Measurements from ENCODE around the gene SEPTIN12.
"Not testable (repeated sequence)": the region's sequence is repeated elsewhere in the genome, so short reads cannot be mapped to it uniquely, and the experiment has no call there.

Gene SEPTIN12

DNA sequence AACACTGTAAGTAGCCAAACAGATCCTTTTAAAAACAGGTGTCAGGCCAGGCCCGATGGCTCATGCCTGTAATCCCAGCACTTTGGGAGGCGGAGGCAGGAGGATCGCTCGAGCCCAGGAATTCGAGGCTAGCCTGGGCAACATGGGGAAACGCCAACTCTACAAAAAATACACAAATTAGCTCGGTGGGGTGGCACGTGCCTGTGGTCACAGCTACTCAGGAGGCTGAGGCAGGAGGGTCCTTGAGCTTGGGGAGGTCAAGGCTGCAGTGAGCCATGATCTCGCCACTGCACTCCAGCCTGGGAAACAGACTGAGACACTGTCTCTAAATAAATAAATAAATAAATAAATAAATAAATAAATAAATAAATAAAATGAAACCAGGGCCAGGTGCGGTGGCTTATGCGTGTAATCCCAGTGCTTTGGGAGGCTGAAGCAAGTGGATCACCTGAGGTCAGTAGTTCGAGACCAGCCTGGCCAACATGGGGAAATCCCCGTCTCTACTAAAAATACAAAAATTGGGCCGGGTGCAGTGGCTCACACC lies 3.6 kb downstream of the SEPTIN12 start:
- not testable (repeated sequence) for DNase-seq (ENCODE audit: low read depth in 2 of 2)

DNA sequence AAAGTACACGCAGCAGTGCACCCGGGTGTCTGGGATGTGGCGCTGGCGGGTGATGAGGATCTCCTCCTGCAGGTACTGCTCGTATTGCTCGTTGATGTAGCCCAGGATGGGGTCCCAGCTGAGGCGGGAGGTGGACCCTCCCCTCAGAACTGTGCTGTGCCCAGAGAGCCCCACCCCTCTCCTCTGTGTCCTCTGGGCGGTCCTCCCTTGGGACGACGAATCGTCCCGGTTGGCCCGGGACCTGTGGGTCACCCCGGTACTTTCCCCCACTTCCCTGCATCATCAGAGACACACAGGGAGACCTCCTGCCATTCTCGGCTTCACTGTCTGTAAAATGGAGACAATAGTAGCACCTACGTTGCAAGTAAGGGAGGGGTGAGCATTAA lies 4.2 kb downstream of the SEPTIN12 start:
- no peak for DNase-seq (ENCODE audit: low read depth in 2 of 2)

DNA sequence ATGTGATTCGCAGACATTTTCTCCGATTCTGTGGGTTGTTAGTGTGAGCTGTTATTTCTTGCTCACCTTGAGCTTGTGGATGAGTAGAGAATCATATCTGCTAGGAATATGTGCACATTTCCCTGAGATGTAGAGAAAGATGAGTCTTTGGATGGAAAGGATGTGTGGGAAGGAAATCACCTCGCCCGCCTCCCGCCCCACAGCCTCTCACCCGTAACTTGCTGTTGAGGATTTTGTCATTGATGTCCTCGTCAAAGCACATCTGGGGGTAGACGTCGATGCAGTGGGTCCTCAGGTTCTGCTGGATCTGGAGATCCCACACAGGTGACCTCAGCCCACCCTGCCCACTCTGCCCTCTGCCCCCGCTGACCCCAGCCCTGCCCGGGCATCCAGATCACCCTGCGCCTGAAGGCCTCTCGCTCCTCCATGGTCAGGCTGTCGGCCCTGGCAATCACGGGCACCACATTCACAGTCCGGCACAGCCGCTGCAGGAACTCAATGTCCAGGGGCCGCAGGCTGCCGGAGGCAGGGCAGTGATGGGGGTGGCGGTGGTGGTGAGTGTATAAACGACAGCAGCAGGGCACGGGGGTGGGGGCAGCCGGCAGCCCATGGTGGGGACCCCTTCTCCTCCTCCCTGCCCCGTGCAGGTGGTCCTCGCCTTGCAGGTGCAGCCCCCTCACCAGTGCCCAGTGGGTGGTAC lies 4.7 kb downstream of the SEPTIN12 start:
- no peak for DNase-seq (ENCODE audit: low read depth in 2 of 2)

DNA sequence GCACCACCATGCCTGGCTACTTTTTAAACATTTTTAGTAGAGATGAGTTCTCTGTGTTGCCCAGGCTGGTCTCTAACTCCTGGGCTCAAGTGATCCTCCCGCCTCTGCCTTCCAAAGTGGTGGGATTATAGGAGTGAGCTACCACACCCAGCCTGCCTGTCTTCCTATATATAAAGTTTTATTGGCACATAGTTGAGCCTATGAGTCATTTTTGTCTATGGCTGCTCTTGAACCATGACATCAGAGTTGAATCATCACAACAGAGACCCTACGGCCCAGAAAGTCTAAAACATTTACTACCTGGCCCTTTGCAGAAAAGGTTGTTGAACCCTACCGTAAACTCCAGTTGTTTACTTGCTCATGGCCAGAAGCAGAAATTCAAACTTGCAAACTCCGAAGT lies 7.9 kb downstream of the SEPTIN12 start:
- DNase-seq (ENCODE audit: low read depth in 2 of 2) = no peak

DNA sequence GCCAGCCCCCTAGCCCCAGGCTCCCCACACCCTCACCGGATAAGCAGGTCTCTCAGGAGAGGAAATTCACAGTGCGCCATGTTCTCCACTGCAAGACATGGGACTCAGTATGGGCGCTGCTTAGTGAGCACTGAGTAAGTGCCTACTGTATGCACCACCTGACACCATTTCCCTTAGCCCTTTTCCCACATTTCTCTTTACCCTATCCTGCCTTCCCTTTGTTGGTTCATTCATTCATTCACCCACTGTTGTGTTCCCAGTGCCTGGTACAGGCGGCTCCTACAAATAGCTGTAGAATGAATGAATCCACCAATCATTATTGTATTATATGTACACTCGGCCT lies 10.1 kb downstream of the SEPTIN12 start:
- no peak for DNase-seq (ENCODE audit: low read depth in 2 of 2)

DNA sequence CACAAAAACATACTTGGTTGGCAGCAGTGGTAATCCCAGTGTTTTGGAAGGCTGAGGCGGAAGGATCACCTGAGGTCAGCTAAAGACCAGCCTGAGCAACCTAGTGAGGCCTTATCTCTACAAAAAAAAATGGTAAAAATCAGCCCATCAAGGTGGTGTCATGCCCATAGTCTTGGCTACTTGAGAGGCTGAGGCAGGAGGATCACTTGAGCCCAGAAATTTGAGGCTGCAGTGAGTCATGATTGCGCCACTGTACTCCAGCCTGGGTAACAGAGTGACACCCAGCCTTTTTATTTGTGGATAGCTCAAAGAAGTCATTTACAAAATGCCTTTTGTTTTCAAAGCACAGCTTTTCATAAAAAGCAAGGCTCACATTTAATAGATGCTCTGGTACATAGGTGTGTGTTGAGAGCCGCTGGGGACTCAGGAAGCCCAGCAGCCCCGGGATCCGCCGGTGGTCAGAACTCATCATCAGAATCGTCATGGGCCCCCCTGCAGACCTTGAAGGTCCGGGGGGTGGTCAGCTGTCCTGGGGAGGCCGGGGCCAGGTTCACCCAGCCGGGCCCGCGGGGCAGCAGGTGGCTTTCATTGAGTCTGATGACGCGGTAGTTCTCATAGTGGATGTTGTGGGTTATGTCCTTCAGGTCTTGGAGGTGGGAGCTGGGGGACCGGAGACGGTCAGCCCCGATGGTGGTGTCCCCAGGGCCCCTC lies 10.7 kb downstream of the SEPTIN12 start:
- no peak for DNase-seq (ENCODE audit: low read depth in 2 of 2)

DNA sequence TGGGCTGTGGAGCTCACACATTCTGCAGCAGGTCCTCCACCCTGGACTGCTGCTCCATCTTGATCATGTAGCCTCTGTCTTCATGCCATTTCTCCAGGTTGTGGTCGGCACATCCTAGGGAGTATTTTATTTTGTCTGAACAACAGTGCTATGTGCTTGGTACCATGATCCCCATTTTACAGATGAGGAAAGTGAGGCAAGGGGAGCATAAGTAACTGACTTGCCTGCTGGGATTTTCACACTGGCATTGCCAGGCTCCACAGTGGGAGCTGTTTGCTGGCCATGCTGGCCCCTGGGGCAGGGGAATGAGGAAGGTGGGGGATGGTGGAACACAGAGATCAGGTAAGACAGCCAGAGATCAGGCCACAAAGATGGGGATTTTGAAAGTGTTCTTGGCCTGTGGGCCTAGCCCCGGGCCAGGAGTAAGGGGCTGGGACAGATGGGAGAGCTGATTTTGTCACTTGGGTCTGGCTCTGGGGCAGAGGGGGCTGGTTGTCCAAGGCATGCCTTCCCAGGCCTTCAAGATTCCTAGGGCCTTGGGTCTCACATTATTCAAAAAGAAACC lies 11.9 kb downstream of the SEPTIN12 start:
- no peak for DNase-seq (ENCODE audit: low read depth in 2 of 2)

DNA sequence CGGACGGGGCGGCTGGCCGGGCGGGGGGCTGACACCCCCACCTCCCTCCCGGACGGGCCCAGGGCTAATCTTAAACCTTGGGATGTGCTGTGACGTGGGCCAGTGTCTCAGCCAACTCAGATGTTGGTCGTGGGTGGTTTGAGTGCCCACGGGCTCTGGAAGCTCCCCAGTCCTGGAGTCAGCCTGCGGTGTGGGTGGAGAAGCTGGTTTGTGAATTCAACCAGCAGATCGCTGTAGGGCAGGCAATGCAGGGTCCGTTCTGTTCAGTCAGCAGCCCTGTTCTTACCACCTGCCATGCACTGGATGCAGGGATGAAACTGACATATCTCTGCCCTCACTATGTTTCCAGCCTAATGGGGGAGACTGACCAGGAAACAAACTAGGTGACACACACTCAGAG lies 13.1 kb downstream of the SEPTIN12 start:
- no peak for DNase-seq (ENCODE audit: low read depth in 2 of 2)

DNA sequence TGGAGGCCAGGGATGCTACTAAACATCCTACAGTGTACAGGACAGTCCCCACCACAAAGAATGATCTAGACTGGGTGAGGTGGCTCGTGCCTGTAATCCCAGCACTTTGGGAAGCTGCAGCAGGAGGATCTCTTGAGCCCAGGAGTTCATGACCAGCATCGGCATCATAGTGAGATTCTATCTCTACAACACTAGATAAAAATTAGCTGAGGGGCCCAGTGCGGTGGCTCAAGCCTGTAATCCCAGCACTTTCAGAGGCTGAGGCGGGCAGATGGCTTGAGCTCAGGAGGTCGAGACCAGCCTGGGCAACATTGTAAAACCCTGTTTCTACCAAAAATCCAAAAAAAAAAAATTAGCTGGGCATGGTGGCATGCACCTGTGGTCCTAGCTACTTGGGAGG lies 15.8 kb downstream of the SEPTIN12 start:
- DNase-seq (ENCODE audit: low read depth in 2 of 2) = no peak

DNA sequence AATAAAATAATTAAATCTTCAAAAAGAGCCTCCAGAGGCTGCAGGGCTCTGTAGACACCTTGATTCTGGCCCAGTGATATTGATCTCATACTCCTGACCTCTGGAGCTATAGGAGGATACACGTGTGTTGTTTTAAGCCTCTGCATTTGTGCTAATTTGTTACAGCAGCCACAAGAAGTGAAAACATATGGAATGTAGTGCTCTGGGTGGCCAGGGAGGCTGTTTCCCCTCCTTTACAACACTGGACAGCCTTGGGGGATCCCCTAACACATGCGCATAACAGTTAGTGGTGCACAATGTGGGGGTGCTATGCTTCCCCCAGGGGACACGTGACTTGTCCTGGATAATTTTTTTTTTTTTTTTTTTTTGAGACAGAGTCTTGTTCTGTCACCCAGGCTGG lies 16.5 kb downstream of the SEPTIN12 start:
- DNase-seq (ENCODE audit: low read depth in 2 of 2) = no peak

DNA sequence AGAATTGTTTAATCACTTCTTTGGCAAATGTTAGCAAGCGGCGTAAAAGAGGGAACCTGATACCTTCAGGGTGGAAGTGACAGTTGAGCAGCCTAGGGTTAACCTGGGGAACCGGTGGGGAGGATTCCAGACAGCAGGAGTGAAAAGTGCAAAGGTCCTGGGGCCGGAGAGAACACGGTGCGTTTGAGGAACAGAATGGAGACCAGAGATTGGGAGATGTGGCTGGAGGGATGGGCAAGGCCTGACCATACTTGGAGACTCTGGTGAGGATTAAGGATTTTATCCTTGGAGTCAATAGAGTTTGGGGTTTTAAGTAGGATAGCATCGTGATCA lies 18.9 kb downstream of the SEPTIN12 start:
- DNase-seq (ENCODE audit: low read depth in 2 of 2) = no peak

DNA sequence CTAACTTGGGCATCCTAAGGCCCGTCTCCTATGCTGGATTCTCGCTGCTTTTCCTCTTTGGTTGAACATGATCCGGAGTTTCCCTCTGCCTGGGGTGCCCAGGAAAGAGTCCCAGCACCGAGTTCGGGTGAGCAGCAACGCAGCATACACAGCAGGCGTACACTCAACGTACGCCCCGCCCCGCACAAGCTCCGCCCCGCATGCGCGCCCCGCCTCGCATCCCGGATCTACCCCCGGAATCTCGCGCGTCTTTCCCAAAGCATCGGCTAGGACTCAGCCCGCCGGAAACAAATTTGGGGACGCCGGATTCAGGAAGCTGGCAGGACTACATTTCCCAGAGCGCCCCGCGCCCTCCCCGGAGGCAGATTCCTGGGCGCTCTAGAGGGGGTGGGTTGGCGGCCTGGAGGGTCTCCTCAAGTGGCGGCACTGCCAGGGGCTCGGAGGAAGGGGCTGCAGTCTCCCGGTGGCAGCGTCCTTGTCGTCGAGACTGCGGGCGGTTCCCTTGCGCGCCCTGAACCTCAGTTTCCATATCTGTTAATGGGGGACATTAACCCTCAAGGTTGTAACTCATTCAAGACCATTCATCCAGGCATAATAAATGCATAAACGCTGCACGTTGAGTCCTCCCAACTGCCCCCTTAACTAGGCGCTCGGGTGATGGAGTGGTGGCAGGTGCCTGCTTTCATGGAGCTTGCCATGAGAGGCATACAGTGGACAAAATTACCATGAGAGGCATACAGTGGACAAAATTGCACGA lies 19.4 kb downstream of the SEPTIN12 start:
- peak; percentile 82 to 89 for DNase-seq (ENCODE audit: low read depth in 2 of 2)

DNA sequence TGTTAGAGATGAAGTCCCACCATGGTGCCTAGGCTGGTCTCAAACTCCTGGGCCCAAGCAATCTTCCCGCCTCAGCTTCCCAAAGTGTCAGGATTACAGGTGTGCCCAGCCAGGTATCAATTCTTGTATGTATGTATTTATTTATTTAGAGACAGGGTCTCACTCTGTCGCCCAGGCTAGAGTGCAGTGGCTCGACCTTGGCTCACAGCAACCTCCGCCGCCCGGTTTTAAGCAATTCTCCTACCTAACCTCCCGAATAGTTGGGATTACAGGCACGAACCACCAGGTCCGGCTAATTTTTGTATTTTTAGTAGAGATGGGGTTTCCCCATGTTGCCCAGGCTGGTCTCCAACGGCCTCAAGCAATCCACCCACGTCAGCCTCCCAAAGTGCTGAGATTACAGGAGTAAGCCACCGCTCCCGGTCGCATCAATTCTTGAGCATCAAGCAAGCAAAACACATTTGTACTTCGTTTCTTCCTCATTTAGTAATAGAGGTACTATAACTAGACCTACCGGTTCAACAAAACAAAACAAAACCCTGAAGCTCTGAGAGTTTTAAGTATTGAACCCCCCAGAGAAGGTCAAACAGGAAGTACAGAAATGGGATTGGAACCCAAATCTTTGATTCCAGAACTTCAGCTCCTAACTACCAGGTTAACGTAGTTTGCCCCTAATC lies 20.1 kb downstream of the SEPTIN12 start:
- no peak for DNase-seq (ENCODE audit: low read depth in 2 of 2)

DNA sequence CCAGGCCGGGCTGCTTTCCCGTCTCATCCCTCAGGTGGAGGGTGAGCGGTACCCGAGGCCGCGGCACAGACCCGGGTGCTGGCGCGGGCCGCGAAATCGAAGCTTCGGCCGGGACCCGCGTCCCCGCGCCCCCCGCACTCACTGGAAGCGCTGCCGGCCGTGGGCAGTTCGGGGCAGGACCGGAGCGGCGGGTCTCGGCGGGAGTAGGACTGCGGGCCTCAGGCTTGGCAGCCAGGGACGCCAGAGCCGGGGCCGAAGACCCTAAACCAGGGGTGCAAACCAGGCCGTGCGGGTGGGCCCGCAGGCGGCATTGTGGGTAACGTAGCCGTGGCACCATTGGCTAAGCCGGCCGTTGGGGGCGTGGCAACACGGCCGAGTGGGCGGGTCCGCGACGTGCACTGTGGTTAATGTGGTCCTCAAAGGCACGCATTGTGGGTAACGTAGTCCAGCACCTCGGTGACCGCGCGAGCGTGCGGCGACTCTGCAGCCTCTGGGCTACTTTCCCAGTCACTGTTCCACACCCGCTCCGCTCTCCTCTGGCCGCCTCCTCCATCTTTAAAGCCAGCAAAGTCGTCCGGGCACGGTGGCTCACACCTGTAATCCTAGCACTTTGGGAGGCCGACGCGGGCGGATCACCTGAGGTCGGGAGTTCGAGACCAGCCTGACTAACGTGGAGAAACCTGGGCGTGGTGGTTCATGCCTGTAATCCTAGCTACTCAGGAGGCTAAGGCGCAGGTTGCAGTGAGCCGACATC lies 21.1 kb downstream of the SEPTIN12 start, which contains the start of gene ZNF500:
TSS of gene ZNF500 (minus strand) at position 288 of the 754 bp plus-strand sequence. CDS start 1,184 bp downstream, outside the sequence.
- peak; percentile 92 to 95 for DNase-seq (ENCODE audit: low read depth in 2 of 2)

DNA sequence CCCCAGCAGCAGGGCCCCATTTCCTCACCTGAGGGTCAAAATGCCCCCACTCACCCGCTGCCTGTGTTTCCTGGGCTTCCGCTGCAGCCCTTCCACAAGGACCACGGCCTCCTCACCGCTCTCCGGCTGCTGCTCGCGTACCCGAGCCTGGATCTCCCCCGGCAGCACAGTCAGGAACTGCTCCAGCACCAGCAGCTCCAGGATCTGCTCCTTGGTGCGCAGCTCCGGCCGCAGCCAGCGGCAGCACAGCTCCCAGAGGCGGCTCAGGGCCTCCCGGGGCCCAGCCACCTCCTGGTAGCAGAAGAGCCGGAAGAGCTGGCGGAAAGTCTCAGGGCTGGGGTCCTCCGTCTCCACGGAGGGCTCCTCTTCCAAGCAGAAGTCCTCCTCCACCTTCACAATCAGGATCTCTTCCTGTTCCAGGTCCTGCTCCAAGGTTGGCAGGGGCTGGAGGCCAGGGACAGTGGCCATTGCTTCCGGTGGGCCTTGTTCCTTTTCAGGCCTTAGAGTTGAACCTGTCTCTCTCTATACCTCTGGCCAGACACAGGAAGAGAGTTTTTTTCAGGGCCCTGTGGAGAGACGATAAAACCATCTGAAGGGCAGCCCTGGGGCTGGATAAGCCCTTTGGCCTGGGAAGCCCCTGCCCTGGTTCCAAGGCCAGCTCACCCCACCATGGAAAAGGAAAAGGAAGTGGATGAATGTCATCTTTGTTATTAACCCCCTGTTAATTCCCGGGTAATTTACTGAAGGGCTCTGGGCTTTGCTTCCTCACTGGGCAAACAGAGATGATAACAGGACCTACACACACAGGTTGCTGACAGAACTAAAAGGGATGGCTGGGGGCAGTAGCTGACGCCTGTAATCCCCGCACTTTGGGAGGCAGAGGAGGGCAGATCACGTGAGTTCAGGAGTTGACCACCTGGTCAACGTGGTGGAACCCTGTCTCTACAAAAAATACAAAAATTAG lies 22.4 kb downstream of the SEPTIN12 start:
- DNase-seq (ENCODE audit: low read depth in 2 of 2) = no peak

DNA sequence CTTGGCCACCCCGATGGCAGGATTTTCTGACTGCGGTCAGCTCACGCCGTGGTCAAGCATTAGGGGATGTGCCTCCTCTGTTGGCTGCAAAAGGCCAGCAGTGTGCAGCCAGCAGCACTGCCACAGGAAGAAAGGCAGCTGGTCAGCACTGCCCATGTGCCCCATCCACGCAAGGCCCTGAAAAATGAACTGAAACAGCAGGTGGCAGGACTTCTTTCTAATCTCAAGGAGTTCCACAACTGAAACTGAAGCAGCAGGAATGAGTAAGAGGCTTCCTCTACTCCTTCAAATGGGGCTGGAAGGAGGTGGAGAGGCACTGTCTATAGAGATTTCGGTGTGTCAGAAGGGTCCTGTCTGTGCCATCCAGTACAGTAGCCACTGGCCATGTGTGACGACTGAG lies 24.4 kb downstream of the SEPTIN12 start:
- no peak for DNase-seq (ENCODE audit: low read depth in 2 of 2)

DNA sequence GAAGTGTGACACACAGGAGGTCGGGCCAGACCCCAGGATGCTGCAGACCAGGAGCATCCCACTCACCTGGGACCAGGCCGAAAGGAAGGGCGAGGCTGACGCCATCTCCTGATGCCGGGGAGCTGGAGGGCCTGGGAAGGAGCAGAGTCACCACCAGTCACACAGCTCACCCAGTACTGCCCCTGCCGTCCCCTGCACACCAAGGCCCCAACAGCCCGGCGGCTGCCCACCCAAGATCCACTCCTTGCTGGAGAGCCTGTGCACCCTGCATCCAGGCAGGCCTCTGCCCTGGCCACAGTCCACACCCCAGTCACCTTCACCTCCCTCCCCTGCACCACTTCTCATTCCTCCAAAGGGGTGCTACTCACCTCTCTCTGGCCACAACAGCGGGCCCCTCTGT lies 25.9 kb downstream of the SEPTIN12 start:
- no peak for DNase-seq (ENCODE audit: low read depth in 2 of 2)

DNA sequence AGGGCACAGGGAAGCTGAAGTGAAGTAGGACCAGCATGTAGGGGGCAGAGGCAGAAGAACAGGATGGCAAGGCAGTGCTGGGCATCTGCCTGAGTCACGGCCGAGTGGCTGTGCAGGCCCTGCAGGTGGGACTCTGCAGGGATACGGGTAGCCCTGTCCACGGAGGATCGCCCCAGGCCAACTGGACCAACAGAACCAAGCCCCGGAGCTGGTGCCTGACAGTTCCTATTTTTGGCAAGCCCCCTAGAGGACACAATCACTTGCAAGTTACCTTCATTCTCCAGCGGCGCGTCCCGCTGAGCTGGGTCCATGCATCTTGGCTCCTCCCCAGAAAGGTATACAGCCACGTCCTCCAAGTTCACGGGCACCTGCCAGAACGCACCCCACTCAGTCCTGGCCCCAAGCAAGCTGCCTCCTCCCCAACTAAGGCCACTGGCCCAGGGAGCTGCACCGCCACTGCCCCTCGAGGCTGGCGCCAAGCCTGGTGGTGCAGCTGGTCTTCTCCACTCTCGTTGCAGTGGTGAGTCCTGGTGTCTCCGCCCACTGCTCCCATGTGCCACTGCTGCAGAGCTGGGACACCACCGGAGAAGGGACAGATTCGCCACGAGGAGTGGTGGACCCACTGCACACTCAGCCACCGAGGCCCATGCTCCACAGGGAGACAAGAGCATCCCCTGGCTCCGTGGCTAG lies 27.8 kb downstream of the SEPTIN12 start:
- DNase-seq (ENCODE audit: low read depth in 2 of 2) = no peak

DNA sequence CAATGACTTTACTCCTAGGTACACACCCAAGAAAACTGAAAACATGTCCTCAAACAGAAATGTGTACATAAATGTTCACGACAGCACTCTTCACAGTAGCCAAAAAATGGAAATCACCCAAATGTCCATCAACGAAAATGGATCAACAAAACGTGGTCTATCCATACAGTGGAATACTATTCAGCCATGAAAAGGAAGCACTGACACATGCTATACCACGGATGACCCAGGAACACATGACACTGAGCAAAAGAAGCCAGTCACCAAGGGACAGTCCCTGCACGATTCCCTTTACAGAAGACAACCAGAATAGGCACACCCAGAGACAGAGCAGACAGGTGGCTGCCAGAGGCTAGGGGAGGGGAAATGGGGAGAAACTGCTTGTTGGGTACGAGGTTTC lies 32.5 kb downstream of the SEPTIN12 start:
- DNase-seq (ENCODE audit: low read depth in 2 of 2) = no peak
